B cell (primary cell): Measurements from ENCODE around the gene F2RL3. TPM values are rescaled to one million over a fixed set of nuclear protein-coding genes. Genes with fewer than 3 reads are reported as not detected.

Experiments used
- ATAC-seq: fragments of 200-7000 bp; cut with Tn5 transposase; one replicate; pipeline ENCODE4 v1.10.0; 2021; ENCODE audit warnings: low read depth, mild to moderate bottlenecking, moderate number of reproducible peaks, moderate library complexity
- CTCF ChIA-PET: fragments of 350-600 bp; sonication (Branson Sonifier 250); formaldehyde crosslinking; loops from one replicate; lab custom pipeline; 2021; ENCODE audit warnings: antibody characterized with exemption, inconsistent platforms; lab: Charles Lee
- POLR2A ChIA-PET: fragments of 350-600 bp; sonication (Branson Sonifier 250); formaldehyde crosslinking; loops from one replicate; lab custom pipeline; 2021; ENCODE audit warnings: antibody characterized with exemption; lab: Charles Lee
- DNase-seq: peaks from one replicate; pipeline ENCODE4 v3.0.0; 2013
- H2AFZ ChIP-seq: 2 replicates; pipeline ENCODE4 v1.6.1; 2012; ENCODE audit warnings: mild to moderate bottlenecking, low read depth, low read length; ENCODE audit not compliant: insufficient read depth, poor library complexity, severe bottlenecking
- H3K27ac ChIP-seq, 2 donors: 1 replicate in 1 of 2; 2 replicates in 1 of 2; pipeline ENCODE4 v1.5.1; 2012 to 2013; ENCODE audit warnings: low read length in 2 of 2, mild to moderate bottlenecking in 2 of 2, moderate library complexity in 1 of 2
- H3K27me3 ChIP-seq, 4 experiments: fragments of 200-600 bp in 1 of 4; sonication (generic) in 1 of 4; replicated peaks in 1 of 4; 1 replicate in 2 of 4; 2 replicates in 2 of 4; pipeline versions ENCODE4 v1.6.1 to v1.7.0; 2013 to 2016; ENCODE audit warnings: low read length in 3 of 4, mild to moderate bottlenecking in 2 of 4, mixed read lengths in 1 of 4, moderate library complexity in 1 of 4; ENCODE audit not compliant: insufficient read depth in 4 of 4, control insufficient read depth in 3 of 4; ENCODE audit errors: control extremely low read depth in 1 of 4
- H3K36me3 ChIP-seq, 2 experiments: replicated peaks in 1 of 2; 1 replicate in 1 of 2; 2 replicates in 1 of 2; pipeline versions ENCODE4 v1.6.1 to v1.7.1; 2013; ENCODE audit warnings: low read length in 1 of 2; ENCODE audit not compliant: insufficient read depth in 2 of 2, control insufficient read depth in 1 of 2; ENCODE audit errors: control extremely low read depth in 1 of 2, extremely low read depth in 1 of 2
- H3K4me1 ChIP-seq, 2 donors: fragments of 200-600 bp in 1 of 2; sonication (generic) in 1 of 2; 1 replicate in 1 of 2; 2 replicates in 1 of 2; pipeline versions ENCODE4 v1.5.1 to v1.6.1; 2013 to 2017; ENCODE audit warnings: low read length in 2 of 2; ENCODE audit not compliant: control insufficient read depth in 2 of 2, insufficient read depth in 2 of 2
- H3K4me2 ChIP-seq: replicated peaks from 2 replicates; pipeline ENCODE3; 2012; ENCODE audit warnings: mild to moderate bottlenecking, low read depth, low read length; ENCODE audit not compliant: poor library complexity, severe bottlenecking
- H3K4me3 ChIP-seq, 5 experiments: fragments of 200-600 bp in 1 of 5; sonication (generic) in 1 of 5; 1 replicate in 3 of 5; 2 replicates in 2 of 5; pipeline versions ENCODE4 v1.5.1 to v1.7.0; 2011 to 2016; ENCODE audit warnings: low read length in 4 of 5, mild to moderate bottlenecking in 4 of 5, low read depth in 2 of 5, control low read depth in 1 of 5, moderate library complexity in 1 of 5; ENCODE audit not compliant: insufficient read depth in 1 of 5; ENCODE audit errors: control extremely low read depth in 1 of 5, extremely low read depth in 1 of 5
- H3K79me2 ChIP-seq: fragments of 200-600 bp; sonication (generic); one replicate; pipeline ENCODE4 v1.6.0; 2016; ENCODE audit warnings: low read length; ENCODE audit not compliant: control insufficient read depth, insufficient read depth
- H3K9ac ChIP-seq: fragments of 200-600 bp; sonication (generic); 2 replicates; pipeline ENCODE4 v1.6.1; 2017; ENCODE audit warnings: mild to moderate bottlenecking, low read length, moderate library complexity
- H3K9me3 ChIP-seq, 3 donors: one replicate each; pipeline versions ENCODE4 v1.6.1 to v1.7.1; 2013; ENCODE audit warnings: low read length in 2 of 3; ENCODE audit not compliant: control insufficient read depth in 2 of 3, insufficient read depth in 1 of 3; ENCODE audit errors: control extremely low read depth in 1 of 3
- H4K20me1 ChIP-seq: 2 replicates; pipeline ENCODE4 v1.6.0; 2012; ENCODE audit warnings: mild to moderate bottlenecking, low read length; ENCODE audit not compliant: insufficient read depth, control insufficient read depth, poor library complexity, severe bottlenecking
- H3K27ac Mint-ChIP-seq: one replicate; pipeline ENCODE4 v1.8.0; 2021; ENCODE audit warnings: mixed read lengths
- H3K27me3 Mint-ChIP-seq: one replicate; pipeline ENCODE4 v1.8.0; 2021; ENCODE audit warnings: mixed read lengths
- H3K4me1 Mint-ChIP-seq: one replicate; pipeline ENCODE4 v1.8.0; 2021; ENCODE audit warnings: mixed read lengths
- H3K4me3 Mint-ChIP-seq: one replicate; pipeline ENCODE4 v1.8.0; 2021; ENCODE audit warnings: mixed read lengths
- H3K9me3 Mint-ChIP-seq: one replicate; pipeline ENCODE4 v1.8.0; 2022; ENCODE audit warnings: mixed read lengths; ENCODE audit not compliant: insufficient read depth
- EZH2 ChIP-seq: IDR thresholded peaks from 2 replicates; pipeline ENCODE4 v1.6.1; 2012; ENCODE audit warnings: borderline replicate concordance, low read depth, mild to moderate bottlenecking, moderate library complexity, low read length; ENCODE audit not compliant: insufficient read depth, poor library complexity, severe bottlenecking
- WGBS: methylation state at CpG from one replicate; pipeline ENCODE4 v1.1.5; 2013; ENCODE audit warnings: missing lambda C conversion rate; ENCODE audit not compliant: insufficient coverage; 5-methylcytosine and 5-hydroxymethylcytosine counted together
- intact Hi-C: fragments of 100-400 bp; cut with micrococcal nuclease; formaldehyde crosslinking; loops from one replicate; pipeline ENCODE4 v1.10.0; 2022
- polyA plus RNA-seq: library from polyadenylated mRNA; depleted of rRNA; stranded (reverse); fragments of >200 nt; gene quantifications from 2 replicates; pipeline ENCODE4 v1.2.3, GENCODE V29; 2012
- total RNA-seq, 2 donors: library from RNA; stranded (reverse); fragments of 120-200 nt in 1 of 2; gene quantifications; 1 replicate in 1 of 2; 2 replicates in 1 of 2; pipeline versions ENCODE4 v1.2.3 to v1.2.4, GENCODE V29; 2013 to 2022
- TF ChIP-seq, protein P1 (sequence below): fragments of 200-600 bp; IDR thresholded peaks from one replicate; pipeline ENCODE4 v1.8.0; 2022; ENCODE audit warnings: antibody characterized with exemption, mild to moderate bottlenecking

F2RL3 gene
- total and polyA plus RNA-seq, 2 donors (not counting 1 experiment from before 2014, with no cell fraction given) = 0.01 to 1.1 TPM

DNA sequence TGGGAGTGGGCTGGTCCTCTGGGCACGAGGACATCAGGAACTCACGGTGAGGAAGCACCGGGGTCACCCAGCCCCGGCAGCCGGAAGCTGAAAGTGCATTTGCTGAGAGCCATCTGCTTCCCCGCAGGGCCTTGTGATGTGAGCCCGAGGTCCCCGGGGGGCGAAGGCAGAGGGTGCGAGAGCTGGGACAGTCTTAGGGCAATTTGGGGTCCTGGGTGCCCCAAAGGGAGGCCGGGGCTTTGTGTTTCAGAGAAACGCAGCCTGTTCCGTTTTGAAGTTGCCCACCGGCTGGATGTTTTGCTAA lies 4.8 kb downstream of the F2RL3 start:
- Histone ChIP-seq H3K4me3 (peak overlapping the region in 1 of 5 experiments; percentile 27), H3K27me3 (peaks cover 0 to 20% (median 6%) of the 10 kb centered on the region in 4 experiments), H2AFZ (peak overlapping the region; percentile 80), H3K9me3 (peaks cover 0 to 6% (median 0%) of the 10 kb centered on the region in 3 donors), H3K79me2 (no peaks in the 10 kb centered on the region), H3K9ac (peak overlapping the region; percentile 13), H3K4me2 (peak overlapping the region; percentile 65), H4K20me1 (no peaks in the 10 kb centered on the region), H3K27ac (peak overlapping the region; percentile 42 to 53), H3K36me3 (no peaks in the 10 kb centered on the region), H3K4me1 (peaks cover 42 to 65% of the 10 kb centered on the region in 2 donors)
- TF ChIP-seq, protein P1, sequence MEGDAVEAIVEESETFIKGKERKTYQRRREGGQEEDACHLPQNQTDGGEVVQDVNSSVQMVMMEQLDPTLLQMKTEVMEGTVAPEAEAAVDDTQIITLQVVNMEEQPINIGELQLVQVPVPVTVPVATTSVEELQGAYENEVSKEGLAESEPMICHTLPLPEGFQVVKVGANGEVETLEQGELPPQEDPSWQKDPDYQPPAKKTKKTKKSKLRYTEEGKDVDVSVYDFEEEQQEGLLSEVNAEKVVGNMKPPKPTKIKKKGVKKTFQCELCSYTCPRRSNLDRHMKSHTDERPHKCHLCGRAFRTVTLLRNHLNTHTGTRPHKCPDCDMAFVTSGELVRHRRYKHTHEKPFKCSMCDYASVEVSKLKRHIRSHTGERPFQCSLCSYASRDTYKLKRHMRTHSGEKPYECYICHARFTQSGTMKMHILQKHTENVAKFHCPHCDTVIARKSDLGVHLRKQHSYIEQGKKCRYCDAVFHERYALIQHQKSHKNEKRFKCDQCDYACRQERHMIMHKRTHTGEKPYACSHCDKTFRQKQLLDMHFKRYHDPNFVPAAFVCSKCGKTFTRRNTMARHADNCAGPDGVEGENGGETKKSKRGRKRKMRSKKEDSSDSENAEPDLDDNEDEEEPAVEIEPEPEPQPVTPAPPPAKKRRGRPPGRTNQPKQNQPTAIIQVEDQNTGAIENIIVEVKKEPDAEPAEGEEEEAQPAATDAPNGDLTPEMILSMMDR = no peak
- TF ChIP-seq EZH2 = no peak
- ChIA-PET CTCF (interaction anchor here (0.9 kb wide), 1 partner anchor 58 kb away, joined by 3 read pairs; no protein-coding TSS in a partner anchor), POLR2A (interaction anchor here (0.6 to 0.7 kb wide), 3 partner anchors 109 to 279 kb away, joined by 3 read pairs; no protein-coding TSS in a partner anchor)
- intact Hi-C loops = loop anchor here (10.0 kb wide), 1 partner anchor 411 kb away; the partner anchor contains the start of genes ABHD8, DDA1 and MRPL34
- H3K27me3 Mint-ChIP-seq = no peaks in the 10 kb centered on the region
- DNase-seq (peak; percentile 76), ATAC-seq (peak; percentile 11)
- WGBS = 0% methylated on average over 14 of the region's 14 CpGs
- H3K4me3 Mint-ChIP-seq = peak overlapping the region; percentile 64
- peak overlapping the region; percentile 89 for H3K27ac Mint-ChIP-seq
- no peaks in the 10 kb centered on the region for H3K9me3 Mint-ChIP-seq
- peaks cover 57% of the 10 kb centered on the region for H3K4me1 Mint-ChIP-seq

DNA sequence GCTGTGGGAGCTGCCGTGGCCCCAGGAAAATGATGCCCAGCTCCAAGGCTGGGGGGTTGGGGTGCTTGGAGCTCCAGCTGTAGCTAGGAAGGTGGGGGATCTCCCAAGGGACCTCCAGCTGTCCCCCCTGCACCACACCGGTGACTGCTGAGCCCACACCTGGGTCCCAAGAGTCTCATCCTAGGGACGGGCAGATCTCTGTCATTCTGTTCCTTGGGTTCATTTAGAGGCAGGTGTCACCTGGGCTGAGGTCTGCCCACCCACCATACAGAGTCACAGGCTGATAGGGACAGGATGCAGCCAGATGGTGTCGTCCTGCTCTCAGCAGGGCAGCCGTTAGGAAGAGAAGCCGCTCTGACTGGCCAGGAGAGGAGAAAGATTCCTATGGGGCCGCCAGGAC lies 5.3 kb downstream of the F2RL3 start:
- peaks cover 0 to 16% (median 4%) of the 10 kb centered on the region in 4 experiments for H3K27me3 ChIP-seq
- peaks cover 38 to 60% of the 10 kb centered on the region in 2 donors for H3K4me1 ChIP-seq
- no peak for ATAC-seq
- no peaks in the 10 kb centered on the region for H4K20me1 ChIP-seq
- Mint-ChIP-seq H3K4me3 (peak overlapping the region; percentile 64), H3K4me1 (peaks cover 54% of the 10 kb centered on the region), H3K27ac (peak overlapping the region; percentile 89), H3K27me3 (no peaks in the 10 kb centered on the region), H3K9me3 (no peaks in the 10 kb centered on the region)
- POLR2A ChIA-PET = interaction anchor here (0.6 to 0.7 kb wide), 2 partner anchors 108 to 234 kb away, joined by 3 read pairs; no protein-coding TSS in a partner anchor
- TF ChIP-seq EZH2 = no peak
- TF ChIP-seq, protein P1 = no peak
- peak overlapping the region; percentile 13 for H3K9ac ChIP-seq
- H3K4me2 ChIP-seq = peak overlapping the region; percentile 65
- H3K9me3 ChIP-seq = peaks cover 0 to 6% (median 0%) of the 10 kb centered on the region in 3 donors
- CTCF ChIA-PET = interaction anchor here (0.8 kb wide), 1 partner anchor 179 kb away, joined by 5 read pairs; no protein-coding TSS in a partner anchor
- peak overlapping the region; percentile 80 for H2AFZ ChIP-seq
- intact Hi-C loops = loop anchor here (10.0 kb wide), 1 partner anchor 411 kb away; the partner anchor contains the start of genes ABHD8, DDA1 and MRPL34
- H3K79me2 ChIP-seq = no peaks in the 10 kb centered on the region
- peak overlapping the region in 1 of 5 experiments; percentile 27 for H3K4me3 ChIP-seq
- WGBS = 6% methylated on average over 3 of the region's 7 CpGs
- H3K27ac ChIP-seq = peak overlapping the region; percentile 42 to 53
- H3K36me3 ChIP-seq = no peaks in the 10 kb centered on the region
- no peak for DNase-seq
